HepG2 (cell line): ENCODE measurements around the gene LYRM7. TPM values are rescaled to one million over a fixed set of nuclear protein-coding genes. Genes with fewer than 3 reads are reported as not detected.

Experiments used
- ARID3A ChIP-seq: IDR thresholded peaks from 2 replicates; pipeline ENCODE4 v1.6.1; 2012; ENCODE audit warnings: low read depth, low read length, improper control_type of control experiment
- ARNTL ChIP-seq: sonication (generic); formaldehyde crosslinking; IDR thresholded peaks from 2 replicates; pipeline ENCODE4 v1.4.0; 2020; ENCODE audit warnings: mild to moderate bottlenecking, missing genetic modification reagents
- ELF1 ChIP-seq: sonication (generic); formaldehyde crosslinking; IDR thresholded peaks from 2 replicates; pipeline ENCODE4 v1.4.0; 2020; ENCODE audit warnings: missing genetic modification reagents
- FOXP1 ChIP-seq, 2 experiments: fragments of 450-650 bp in 1 of 2; IDR thresholded peaks; 2 replicates each; pipeline ENCODE4 v1.6.1; 2017 to 2018; ENCODE audit warnings: antibody characterized with exemption in 1 of 2
- GLI4 ChIP-seq: sonication (generic); formaldehyde crosslinking; IDR thresholded peaks from 2 replicates; pipeline ENCODE4 v1.5.1; 2020; ENCODE audit warnings: missing genetic modification reagents, mild to moderate bottlenecking, moderate library complexity, borderline replicate concordance
- MAFK ChIP-seq, 2 experiments: IDR thresholded peaks in 1 of 2; conservative IDR thresholded peaks in 1 of 2; 2 replicates each; pipeline ENCODE4 v1.6.1; 2011; ENCODE audit warnings: improper control_type of control experiment in 2 of 2, low read length in 2 of 2
- MEIS1 ChIP-seq: sonication (generic); formaldehyde crosslinking; IDR thresholded peaks from 2 replicates; pipeline ENCODE4 v1.9.0; 2021; ENCODE audit warnings: mild to moderate bottlenecking, missing genetic modification reagents, moderate library complexity, borderline replicate concordance
- NCOA2 ChIP-seq: sonication (generic); formaldehyde crosslinking; IDR thresholded peaks from 2 replicates; pipeline ENCODE4 v1.8.0; 2022; ENCODE audit warnings: inconsistent platforms
- NR2F2 ChIP-seq: IDR thresholded peaks from 2 replicates; pipeline ENCODE4 v1.6.1; 2012; ENCODE audit warnings: low read depth, inconsistent platforms, borderline replicate concordance
- NR2F6 ChIP-seq, 2 experiments: IDR thresholded peaks; 2 replicates each; pipeline ENCODE4 v1.6.1; 2016; ENCODE audit warnings: antibody characterized with exemption in 1 of 2, mild to moderate bottlenecking in 1 of 2
- RARA ChIP-seq: IDR thresholded peaks from 2 replicates; pipeline ENCODE4 v1.6.1; 2016; ENCODE audit warnings: missing genetic modification reagents, missing compliant biosample characterization
- RNF2 ChIP-seq: fragments of 450-650 bp; conservative IDR thresholded peaks from 2 replicates; pipeline ENCODE4 v1.6.1; 2016; ENCODE audit warnings: low read depth
- XBP1 ChIP-seq: sonication (generic); formaldehyde crosslinking; IDR thresholded peaks from 2 replicates; pipeline ENCODE4 v1.5.0; 2020; ENCODE audit warnings: missing genetic modification reagents
- YEATS2 ChIP-seq: sonication (generic); formaldehyde crosslinking; IDR thresholded peaks from 2 replicates; pipeline ENCODE4 v1.4.0; 2020; ENCODE audit warnings: missing genetic modification reagents, borderline replicate concordance
- ZNF232 ChIP-seq: sonication (generic); formaldehyde crosslinking; IDR thresholded peaks from 2 replicates; pipeline ENCODE4 v1.4.0; 2020; ENCODE audit warnings: missing genetic modification reagents, borderline replicate concordance
- ZNF260 ChIP-seq: sonication (generic); formaldehyde crosslinking; IDR thresholded peaks from 2 replicates; pipeline ENCODE4 v1.4.0; 2020; ENCODE audit warnings: missing genetic modification reagents, low read depth, mild to moderate bottlenecking, borderline replicate concordance
- ZNF354B ChIP-seq: sonication (generic); formaldehyde crosslinking; IDR thresholded peaks from 2 replicates; pipeline ENCODE4 v1.8.0; 2022; ENCODE audit warnings: mild to moderate bottlenecking, missing genetic modification reagents
- ZNF614 ChIP-seq: IDR thresholded peaks from 2 replicates; pipeline ENCODE4 v1.6.1; 2018; ENCODE audit warnings: missing biosample characterization, missing genetic modification reagents, inconsistent platforms, borderline replicate concordance
- polyA plus RNA-seq, 8 experiments: library from polyadenylated mRNA; depleted of rRNA in 3 of 8; stranded (reverse) in 7 of 8; unstranded in 1 of 8; fragments of >200 nt; fragmentation: Illumina TruSeq in 4 of 8; extraction: Trizol in 4 of 8; gene quantifications; 2 replicates each; pipeline versions ENCODE4 v1.2.1 to v1.2.3, GENCODE V29; 2011 to 2016; ENCODE audit warnings: low read depth in 4 of 8, missing spikeins in 1 of 8, mixed read lengths in 1 of 8; ENCODE audit not compliant: insufficient read depth in 1 of 8
- total RNA-seq, 5 experiments: library from RNA; depleted of rRNA; stranded (reverse); fragments of >200 nt; fragmentation: Illumina TruSeq; extraction: Trizol; gene quantifications; 2 replicates each; pipeline ENCODE4 v1.2.3, GENCODE V29; 2016; ENCODE audit warnings: low read depth in 1 of 5
- TF ChIP-seq, protein P1 (sequence below), 2 experiments: IDR thresholded peaks; 2 replicates each; pipeline ENCODE4 v1.6.1; 2011 to 2012; ENCODE audit warnings: low read length in 2 of 2, borderline replicate concordance in 1 of 2, low read depth in 1 of 2, mild to moderate bottlenecking in 1 of 2, moderate library complexity in 1 of 2
- TF ChIP-seq, protein P2 (sequence below): sonication (generic); formaldehyde crosslinking; IDR thresholded peaks from 2 replicates; pipeline ENCODE4 v1.9.0; 2021; ENCODE audit warnings: missing genetic modification reagents, borderline replicate concordance

The LYRM7 gene
- total and polyA plus RNA-seq, 2 of the 13 experiments (the other 11 are each of a cell fraction or from before 2014, with no cell fraction given) = 3.0 to 5.5 TPM

DNA sequence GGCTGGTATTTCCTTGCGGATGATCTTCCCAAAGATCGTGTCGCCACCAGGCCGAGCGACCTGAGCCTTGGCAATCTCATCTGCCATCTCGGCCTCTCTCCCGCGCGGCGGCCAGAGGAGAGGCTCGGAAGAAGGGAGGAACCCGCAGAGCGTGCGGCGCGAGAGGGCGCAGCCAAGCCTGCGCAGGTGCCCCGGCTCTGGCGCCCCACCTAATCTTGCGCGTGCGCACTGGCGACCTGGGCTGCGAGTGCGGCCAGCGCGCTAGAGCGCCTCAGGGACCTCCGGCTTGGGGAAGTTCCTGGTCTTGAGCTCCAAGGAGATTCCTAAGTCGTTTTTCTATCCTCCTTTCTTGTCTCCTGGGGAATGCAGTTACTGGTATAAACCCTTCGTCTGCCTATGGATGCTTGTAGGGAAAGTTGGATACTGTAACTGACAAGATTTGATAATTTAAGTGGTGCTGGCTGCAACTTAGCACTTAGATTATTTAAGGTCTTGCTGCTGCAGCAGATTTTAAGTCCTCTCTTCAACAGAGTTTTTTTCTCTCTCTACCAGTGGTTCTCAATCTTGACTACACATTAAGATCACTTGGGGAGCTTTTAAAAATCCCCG lies 5.5 kb upstream of the LYRM7 start, which contains the start of gene HINT1 (continued):
- TF ChIP-seq MEIS1 (CRISPR knock-in tag) (peak; percentile 50; the same call in 1 of the 2 replicates), ZNF260 (CRISPR knock-in tag) (no peak), ZNF232 (CRISPR knock-in tag) (no peak), RARA (no peak), NR2F2 (no peak), MAFK (conservative IDR thresholded peaks at IDR 0.05 in 1 of 2, IDR thresholded peaks at IDR 0.05 in 1 of 2; ENCODE audit: low read length in 2 of 2) (no peak), XBP1 (CRISPR knock-in tag) (0 out of 2 replicates have a peak, but pooled peaks have one; percentile 34), ZNF354B (CRISPR knock-in tag) (no peak), GLI4 (CRISPR knock-in tag) (no peak), ARNTL (CRISPR knock-in tag) (peak; percentile 59; the same call in 1 of the 2 replicates), YEATS2 (CRISPR knock-in tag) (peak; percentile 80), ELF1 (CRISPR knock-in tag) (peak; percentile 60; the same call in 1 of the 2 replicates), NCOA2 (CRISPR knock-in tag) (peak; percentile 23; the same call in 1 of the 2 replicates), FOXP1 (IDR thresholded peaks at IDR 0.05) (no peak), FOXP1 (CRISPR knock-in tag; IDR thresholded peaks at IDR 0.05) (no peak), ZNF614 (CRISPR knock-in tag) (peak; percentile 82), NR2F6 (IDR thresholded peaks at IDR 0.05) (no peak), NR2F6 (CRISPR knock-in tag; IDR thresholded peaks at IDR 0.05) (no peak; the same call in 1 of the 2 replicates), RNF2 (no peak), ARID3A (no peak)
- TF ChIP-seq, protein P1, sequence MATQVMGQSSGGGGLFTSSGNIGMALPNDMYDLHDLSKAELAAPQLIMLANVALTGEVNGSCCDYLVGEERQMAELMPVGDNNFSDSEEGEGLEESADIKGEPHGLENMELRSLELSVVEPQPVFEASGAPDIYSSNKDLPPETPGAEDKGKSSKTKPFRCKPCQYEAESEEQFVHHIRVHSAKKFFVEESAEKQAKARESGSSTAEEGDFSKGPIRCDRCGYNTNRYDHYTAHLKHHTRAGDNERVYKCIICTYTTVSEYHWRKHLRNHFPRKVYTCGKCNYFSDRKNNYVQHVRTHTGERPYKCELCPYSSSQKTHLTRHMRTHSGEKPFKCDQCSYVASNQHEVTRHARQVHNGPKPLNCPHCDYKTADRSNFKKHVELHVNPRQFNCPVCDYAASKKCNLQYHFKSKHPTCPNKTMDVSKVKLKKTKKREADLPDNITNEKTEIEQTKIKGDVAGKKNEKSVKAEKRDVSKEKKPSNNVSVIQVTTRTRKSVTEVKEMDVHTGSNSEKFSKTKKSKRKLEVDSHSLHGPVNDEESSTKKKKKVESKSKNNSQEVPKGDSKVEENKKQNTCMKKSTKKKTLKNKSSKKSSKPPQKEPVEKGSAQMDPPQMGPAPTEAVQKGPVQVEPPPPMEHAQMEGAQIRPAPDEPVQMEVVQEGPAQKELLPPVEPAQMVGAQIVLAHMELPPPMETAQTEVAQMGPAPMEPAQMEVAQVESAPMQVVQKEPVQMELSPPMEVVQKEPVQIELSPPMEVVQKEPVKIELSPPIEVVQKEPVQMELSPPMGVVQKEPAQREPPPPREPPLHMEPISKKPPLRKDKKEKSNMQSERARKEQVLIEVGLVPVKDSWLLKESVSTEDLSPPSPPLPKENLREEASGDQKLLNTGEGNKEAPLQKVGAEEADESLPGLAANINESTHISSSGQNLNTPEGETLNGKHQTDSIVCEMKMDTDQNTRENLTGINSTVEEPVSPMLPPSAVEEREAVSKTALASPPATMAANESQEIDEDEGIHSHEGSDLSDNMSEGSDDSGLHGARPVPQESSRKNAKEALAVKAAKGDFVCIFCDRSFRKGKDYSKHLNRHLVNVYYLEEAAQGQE (IDR thresholded peaks at IDR 0.05; ENCODE audit: borderline replicate concordance in 1 of 2, low read depth in 1 of 2, low read length in 2 of 2) = peak in 1 of 2 experiments; percentile 20; a peak in 1 of 4 replicates
- TF ChIP-seq, protein P2, sequence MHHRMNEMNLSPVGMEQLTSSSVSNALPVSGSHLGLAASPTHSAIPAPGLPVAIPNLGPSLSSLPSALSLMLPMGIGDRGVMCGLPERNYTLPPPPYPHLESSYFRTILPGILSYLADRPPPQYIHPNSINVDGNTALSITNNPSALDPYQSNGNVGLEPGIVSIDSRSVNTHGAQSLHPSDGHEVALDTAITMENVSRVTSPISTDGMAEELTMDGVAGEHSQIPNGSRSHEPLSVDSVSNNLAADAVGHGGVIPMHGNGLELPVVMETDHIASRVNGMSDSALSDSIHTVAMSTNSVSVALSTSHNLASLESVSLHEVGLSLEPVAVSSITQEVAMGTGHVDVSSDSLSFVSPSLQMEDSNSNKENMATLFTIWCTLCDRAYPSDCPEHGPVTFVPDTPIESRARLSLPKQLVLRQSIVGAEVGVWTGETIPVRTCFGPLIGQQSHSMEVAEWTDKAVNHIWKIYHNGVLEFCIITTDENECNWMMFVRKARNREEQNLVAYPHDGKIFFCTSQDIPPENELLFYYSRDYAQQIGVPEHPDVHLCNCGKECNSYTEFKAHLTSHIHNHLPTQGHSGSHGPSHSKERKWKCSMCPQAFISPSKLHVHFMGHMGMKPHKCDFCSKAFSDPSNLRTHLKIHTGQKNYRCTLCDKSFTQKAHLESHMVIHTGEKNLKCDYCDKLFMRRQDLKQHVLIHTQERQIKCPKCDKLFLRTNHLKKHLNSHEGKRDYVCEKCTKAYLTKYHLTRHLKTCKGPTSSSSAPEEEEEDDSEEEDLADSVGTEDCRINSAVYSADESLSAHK (CRISPR knock-in tag) = no peak
